SU-DHL-6 (cell line): Measurements from ENCODE around the gene CCKAR.

Source experiments
- CTCF ChIP-seq: fragments of 200-600 bp; sonication (generic); IDR thresholded peaks from one replicate; pipeline ENCODE4 v1.5.1; 2017; ENCODE audit warnings: antibody characterized with exemption, mild to moderate bottlenecking, low read length, moderate library complexity; ENCODE audit not compliant: insufficient read depth, poor library complexity, severe bottlenecking
- EZH2phosphoT487 ChIP-seq: fragments of 200-600 bp; sonication (generic), shearing (Covaris generic); conservative IDR thresholded peaks from 2 replicates; pipeline ENCODE4 v1.6.1; 2018; ENCODE audit warnings: mild to moderate bottlenecking, antibody characterized with exemption, low read length, moderate library complexity, mixed read lengths

GRCh38 chr4:26450418-26450817 is 39.9 kb downstream of the CCKAR start:
- TF ChIP-seq CTCF (no peak), EZH2phosphoT487 (no peak)
